ENCODE data around the gene SEC31A. TPM values are rescaled to one million over a fixed set of nuclear protein-coding genes. Genes with fewer than 3 reads are reported as not detected.
"Not testable (repeated sequence)": the region's sequence is repeated elsewhere in the genome, so short reads cannot be mapped to it uniquely, and the experiment has no call there.

SEC31A gene
- total RNA-seq, 2 donors from 2014 or later = 191 to 196 TPM

DNA sequence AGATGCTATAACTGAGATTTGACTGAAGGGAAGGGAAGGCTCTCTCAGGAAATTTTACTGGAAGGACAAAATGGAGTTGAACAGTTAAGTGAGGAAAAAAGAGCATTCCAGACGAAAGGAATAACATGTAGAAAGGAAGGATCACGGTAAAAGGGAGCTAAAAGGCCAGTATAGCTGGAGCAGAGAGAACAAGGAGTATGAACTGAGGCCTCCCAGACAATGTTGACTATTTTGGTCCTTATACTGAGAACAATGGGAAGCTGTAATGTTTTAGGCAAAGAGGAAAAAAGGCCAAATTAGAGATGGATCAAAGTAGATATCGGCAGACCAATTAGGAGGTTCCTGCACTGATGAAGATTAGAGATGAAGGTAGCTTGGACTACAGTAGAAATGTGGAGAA lies 65.5 kb downstream of the SEC31A start:
- Histone ChIP-seq H3K4me1 (replicated peaks) (no peaks in the 10 kb centered on the region), H3K9me3 (no peaks in the 10 kb centered on the region), H3K27ac (no peak overlapping the region), H3K4me3 (no peak overlapping the region), H3K36me3 (peaks cover 9 to 15% of the 10 kb centered on the region in 2 donors), H3K27me3 (replicated peaks; ENCODE audit: insufficient read depth) (no peaks in the 10 kb centered on the region)
- no peak for TF ChIP-seq POLR2AphosphoS5 (IDR thresholded peaks at IDR 0.05)
- TF ChIP-seq POLR2A (IDR thresholded peaks at IDR 0.05) = no peak
- TF ChIP-seq, protein P1, sequence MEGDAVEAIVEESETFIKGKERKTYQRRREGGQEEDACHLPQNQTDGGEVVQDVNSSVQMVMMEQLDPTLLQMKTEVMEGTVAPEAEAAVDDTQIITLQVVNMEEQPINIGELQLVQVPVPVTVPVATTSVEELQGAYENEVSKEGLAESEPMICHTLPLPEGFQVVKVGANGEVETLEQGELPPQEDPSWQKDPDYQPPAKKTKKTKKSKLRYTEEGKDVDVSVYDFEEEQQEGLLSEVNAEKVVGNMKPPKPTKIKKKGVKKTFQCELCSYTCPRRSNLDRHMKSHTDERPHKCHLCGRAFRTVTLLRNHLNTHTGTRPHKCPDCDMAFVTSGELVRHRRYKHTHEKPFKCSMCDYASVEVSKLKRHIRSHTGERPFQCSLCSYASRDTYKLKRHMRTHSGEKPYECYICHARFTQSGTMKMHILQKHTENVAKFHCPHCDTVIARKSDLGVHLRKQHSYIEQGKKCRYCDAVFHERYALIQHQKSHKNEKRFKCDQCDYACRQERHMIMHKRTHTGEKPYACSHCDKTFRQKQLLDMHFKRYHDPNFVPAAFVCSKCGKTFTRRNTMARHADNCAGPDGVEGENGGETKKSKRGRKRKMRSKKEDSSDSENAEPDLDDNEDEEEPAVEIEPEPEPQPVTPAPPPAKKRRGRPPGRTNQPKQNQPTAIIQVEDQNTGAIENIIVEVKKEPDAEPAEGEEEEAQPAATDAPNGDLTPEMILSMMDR (IDR thresholded peaks at IDR 0.05) = no peak
- 57% methylated on average over 3 of the region's 3 CpGs for WGBS
- DNase-seq (ENCODE audit: low spot score) = no peak
- intact Hi-C loops (cut with DNase I) = no loop called here

DNA sequence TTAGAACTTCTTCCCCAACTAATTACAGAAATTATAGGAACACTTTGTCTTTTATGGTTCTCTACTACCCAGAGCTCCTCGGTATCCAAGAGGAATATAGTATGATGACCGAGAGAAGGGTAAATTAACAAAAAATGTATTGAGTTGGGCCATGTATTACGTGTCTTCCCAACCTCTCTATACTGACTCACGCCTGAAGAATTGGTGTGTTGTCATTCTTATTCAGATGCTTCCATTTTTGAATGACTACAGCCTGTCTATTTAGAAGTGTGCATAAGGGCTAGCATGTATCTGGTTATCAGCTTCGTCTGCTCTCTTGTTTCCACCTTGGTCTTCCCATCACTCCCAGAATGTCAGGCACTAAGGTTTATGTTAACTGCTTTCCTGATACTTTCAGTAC lies 67.9 kb downstream of the SEC31A start:
- Histone ChIP-seq H3K4me1 (replicated peaks) (no peaks in the 10 kb centered on the region), H3K36me3 (peaks cover 8 to 27% of the 10 kb centered on the region in 2 donors), H3K9me3 (no peaks in the 10 kb centered on the region), H3K27ac (no peak overlapping the region), H3K27me3 (replicated peaks; ENCODE audit: insufficient read depth) (no peaks in the 10 kb centered on the region), H3K4me3 (no peak overlapping the region)
- 92% methylated on average over 5 of the region's 5 CpGs for WGBS
- DNase-seq (ENCODE audit: low spot score) = no peak
- TF ChIP-seq POLR2A (IDR thresholded peaks at IDR 0.05) = no peak
- TF ChIP-seq POLR2AphosphoS5 (IDR thresholded peaks at IDR 0.05) = no peak
- TF ChIP-seq, protein P1 (IDR thresholded peaks at IDR 0.05) = no peak
- intact Hi-C loops (cut with DNase I) = no loop called here

DNA sequence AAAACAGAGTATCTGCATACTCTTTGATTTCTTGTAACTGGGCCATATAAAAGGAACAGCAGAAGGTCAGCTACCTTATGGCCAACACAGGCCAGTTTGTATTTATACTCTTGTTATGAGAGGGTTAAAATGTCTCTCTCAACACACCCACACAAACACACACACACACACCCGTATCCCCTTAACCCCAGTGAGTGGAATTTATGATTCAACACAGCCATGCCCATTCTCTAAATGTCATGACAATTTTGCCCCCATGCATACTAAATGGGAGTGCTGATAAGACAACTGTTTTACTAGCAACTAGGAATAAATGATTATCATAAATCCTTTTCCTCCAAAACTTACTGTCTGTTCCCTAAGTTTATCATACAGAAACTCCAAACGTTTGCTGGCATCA lies 70.3 kb downstream of the SEC31A start:
- intact Hi-C loops (cut with DNase I) = no loop called here
- Histone ChIP-seq H3K27me3 (replicated peaks; ENCODE audit: insufficient read depth) (no peaks in the 10 kb centered on the region), H3K9me3 (no peaks in the 10 kb centered on the region), H3K36me3 (peaks cover 6 to 27% of the 10 kb centered on the region in 2 donors), H3K4me3 (no peak overlapping the region), H3K27ac (no peak overlapping the region), H3K4me1 (replicated peaks) (no peaks in the 10 kb centered on the region)
- TF ChIP-seq POLR2AphosphoS5 (IDR thresholded peaks at IDR 0.05) = no peak
- no peak for TF ChIP-seq POLR2A (IDR thresholded peaks at IDR 0.05)
- TF ChIP-seq, protein P1 (IDR thresholded peaks at IDR 0.05) = no peak
- WGBS = 14% methylated on average over 2 of the region's 2 CpGs
- DNase-seq (ENCODE audit: low spot score) = no peak

DNA sequence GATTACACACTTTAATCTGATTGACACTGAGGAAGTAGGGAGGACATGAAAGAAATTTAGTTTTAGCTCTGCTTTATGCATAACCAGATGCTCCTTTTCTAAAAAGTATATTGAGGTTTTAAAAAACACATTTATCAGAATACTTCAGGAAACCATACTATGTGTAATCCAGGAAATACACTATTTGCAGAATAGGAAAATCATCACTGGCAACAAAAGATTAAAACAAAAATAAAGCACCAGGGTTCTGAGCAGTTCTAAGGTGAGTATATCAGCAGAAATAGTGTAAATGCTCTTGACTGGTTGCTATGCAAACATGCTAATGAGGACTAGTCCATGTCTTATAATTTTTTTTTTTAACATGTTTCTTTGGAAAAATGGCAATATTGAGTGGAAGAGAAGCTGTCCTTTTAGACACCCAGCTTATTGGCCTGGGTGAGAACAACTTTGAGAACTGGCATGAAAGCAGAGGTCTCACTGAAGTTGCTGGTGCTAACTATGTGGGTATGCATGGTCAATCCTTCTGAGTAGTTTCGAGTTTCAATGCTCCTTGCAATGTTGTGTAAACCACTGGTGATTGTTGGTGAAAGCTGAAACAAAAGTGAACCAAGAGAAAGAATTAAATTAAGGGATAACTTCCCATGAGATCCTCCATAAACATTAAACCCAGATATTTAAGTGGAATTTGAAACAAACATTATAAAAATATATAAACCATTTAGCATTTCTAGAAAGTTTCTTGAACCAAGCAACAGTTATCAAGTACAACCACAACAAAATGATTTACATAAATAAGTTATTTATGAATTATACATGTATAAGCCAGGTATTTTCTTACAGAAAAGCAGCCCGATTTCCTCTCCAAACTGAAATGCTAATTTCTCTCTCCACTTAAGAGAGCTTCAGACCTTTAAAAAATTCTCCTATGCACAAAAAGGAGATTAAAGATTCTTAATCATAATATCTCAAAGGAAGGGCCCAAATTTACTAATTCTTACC lies 72.0 kb downstream of the SEC31A start:
- Histone ChIP-seq H3K36me3 (peaks cover 6 to 27% of the 10 kb centered on the region in 2 donors), H3K27ac (no peak overlapping the region), H3K27me3 (replicated peaks; ENCODE audit: insufficient read depth) (no peaks in the 10 kb centered on the region), H3K4me1 (replicated peaks) (no peaks in the 10 kb centered on the region), H3K4me3 (no peak overlapping the region), H3K9me3 (no peaks in the 10 kb centered on the region)
- no peak for DNase-seq (ENCODE audit: low spot score)
- TF ChIP-seq, protein P1 (IDR thresholded peaks at IDR 0.05) = no peak
- no peak for TF ChIP-seq POLR2AphosphoS5 (IDR thresholded peaks at IDR 0.05)
- no peak for TF ChIP-seq POLR2A (IDR thresholded peaks at IDR 0.05)
- 76% methylated on average over 2 of the region's 2 CpGs for WGBS
- intact Hi-C loops (cut with DNase I) = no loop called here

DNA sequence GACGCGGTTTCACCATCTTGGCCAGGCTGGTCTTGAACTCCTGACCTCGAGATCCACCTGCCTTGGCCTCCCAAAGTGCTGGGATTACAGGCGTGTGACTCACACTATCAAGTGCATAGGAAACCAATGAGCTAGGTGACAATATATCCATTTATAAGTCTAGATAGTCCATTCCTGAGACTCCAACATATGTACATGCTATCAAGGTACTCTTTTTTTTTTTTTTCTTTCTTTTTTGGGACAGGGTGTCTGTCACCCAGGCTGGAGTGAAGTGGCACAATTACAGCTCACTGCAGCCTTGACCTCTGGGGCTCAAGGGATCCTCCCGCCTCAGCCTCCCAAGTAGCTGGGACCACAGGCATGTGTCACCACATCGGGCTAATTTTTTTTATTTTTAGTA lies 74.1 kb downstream of the SEC31A start:
- DNase-seq (ENCODE audit: low spot score); intact Hi-C loops (cut with DNase I); H3K27ac ChIP-seq; H3K4me3 ChIP-seq; H3K9me3 ChIP-seq; H3K27me3 ChIP-seq (replicated peaks; ENCODE audit: insufficient read depth); H3K4me1 ChIP-seq (replicated peaks): not testable (repeated sequence)
- WGBS = 94% methylated on average over 6 of the region's 6 CpGs
- H3K36me3 ChIP-seq = peaks cover 0 to 17% of the 10 kb centered on the region in 2 donors

All from prostate gland (tissue), 2 donors.